ENCODE results near the gene GMPPB. TPM values are rescaled to one million over a fixed set of nuclear protein-coding genes. Genes with fewer than 3 reads are reported as not detected.

Gene GMPPB
- total and polyA plus RNA-seq, 2 of the 8 experiments (the other 6 are each of a cell fraction or from before 2014, with no cell fraction given), result 20.9 to 23.9 TPM

DNA sequence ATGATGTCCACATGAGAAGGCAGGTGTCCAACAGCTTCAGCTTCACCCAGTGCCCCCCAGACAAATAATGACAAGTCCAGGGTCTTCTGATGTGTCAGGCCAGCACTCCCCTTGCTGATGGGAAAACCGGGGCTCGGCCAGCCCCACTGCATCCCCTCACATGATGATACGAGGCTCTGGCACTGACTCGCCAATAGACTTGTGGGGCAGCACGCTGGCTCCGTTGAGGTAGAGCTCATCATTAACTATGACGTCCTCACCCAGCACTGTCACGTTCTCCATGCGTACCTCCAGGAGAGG, 2.2 kb downstream of the GMPPB start:
- CTCF ChIA-PET (ENCODE audit: partially characterized antibody), result interaction anchor here (7.8 kb wide), 1 partner anchor 19 kb away, joined by 127 read pairs; no protein-coding TSS in a partner anchor
- FAIRE-seq, result no peak
- TF ChIP-seq MAFK (IDR thresholded peaks at IDR 0.05; ENCODE audit: low read depth, low read length) (no peak), POLR2AphosphoS5 (IDR thresholded peaks at IDR 0.05; ENCODE audit: low read depth, low read length) (0 out of 2 replicates have a peak, but pooled peaks have one; percentile 7)
- H2BK5ac ChIP-seq (ENCODE audit: low read depth, low read length), result no peak overlapping the region
- no peak overlapping the region for H2AK5ac ChIP-seq (ENCODE audit: low read depth, low read length)
- H2AFZ ChIP-seq (ENCODE audit: low read length), result no peak overlapping the region
- no peak overlapping the region for H3K18ac ChIP-seq (ENCODE audit: extremely low read depth, low read length)
- no peak overlapping the region for H2BK15ac ChIP-seq (ENCODE audit: low read length)
- H4K20me1 ChIP-seq (replicated peaks in 1 of 2; ENCODE audit: control insufficient read depth in 1 of 2, insufficient read depth in 2 of 2, low read length in 2 of 2), result peaks cover 7 to 24% of the 10 kb centered on the region in 2 experiments
- no peak overlapping the region for H2BK20ac ChIP-seq (ENCODE audit: low read length)
- H3K9ac ChIP-seq (replicated peaks in 1 of 4; ENCODE audit: extremely low read depth in 1 of 4, low read depth in 3 of 4, low read length in 3 of 4), result no peak overlapping the region
- H2BK120ac ChIP-seq (replicated peaks; ENCODE audit: low read depth, low read length), result no peak overlapping the region
- 85% methylated on average over 6 of the region's 9 CpGs; no CpG with 5 or more reads in 1 of the 2 experiments for WGBS, 2 experiments (ENCODE audit: extremely low coverage in 1 of 2, insufficient coverage in 1 of 2, insufficient read length in 1 of 2, insufficient replicate concordance in 2 of 2, low coverage in 1 of 2, low lambda C conversion rate in 2 of 2, missing lambda C conversion rate in 1 of 2)
- H3K23me2 ChIP-seq (ENCODE audit: low read depth, low read length), result peaks cover 16% of the 10 kb centered on the region; the same call in 1 of the 2 replicates
- no peaks in the 10 kb centered on the region for H3K27me3 ChIP-seq (replicated peaks in 1 of 4; ENCODE audit: control insufficient read depth in 3 of 4, extremely low read depth in 1 of 4, insufficient read depth in 3 of 4, low read length in 3 of 4)
- no peak for DNase-seq (ENCODE audit: low read depth in 1 of 2, low spot score in 2 of 2)
- no peak overlapping the region for H3K56ac ChIP-seq (replicated peaks; ENCODE audit: insufficient read length, low read depth, low read length)
- no peaks in the 10 kb centered on the region for H3K9me3 ChIP-seq (ENCODE audit: insufficient read depth in 2 of 2, low read depth in 1 of 2, low read length in 1 of 2)
- no peak overlapping the region for H4K91ac ChIP-seq (replicated peaks; ENCODE audit: insufficient read length, low read length)
- no peak overlapping the region for H3K14ac ChIP-seq (ENCODE audit: insufficient read length)
- peaks cover 0 to 8% of the 10 kb centered on the region in 2 experiments; a peak in 1 of 4 replicates for H3K79me2 ChIP-seq (ENCODE audit: control insufficient read depth in 1 of 2, insufficient read depth in 2 of 2, low read length in 2 of 2)
- H3K36me3 ChIP-seq (ENCODE audit: control insufficient read depth in 2 of 4, insufficient read depth in 4 of 4, low read length in 3 of 4), result peaks cover 6 to 13% (median 8%) of the 10 kb centered on the region in 4 experiments; a peak in 6 of 8 replicates
- H2BK12ac ChIP-seq (ENCODE audit: low read depth, low read length), result no peak overlapping the region
- H4K5ac ChIP-seq (ENCODE audit: insufficient read length, low read depth, low read length), result no peak overlapping the region
- no peak overlapping the region for H3K23ac ChIP-seq (ENCODE audit: insufficient read length)
- H3K4ac ChIP-seq (replicated peaks; ENCODE audit: insufficient read length, low read depth, low read length), result no peak overlapping the region
- peaks cover 0 to 27% (median 15%) of the 10 kb centered on the region in 4 experiments; a peak in 6 of 7 replicates for H3K4me1 ChIP-seq (replicated peaks in 1 of 4; ENCODE audit: control insufficient read depth in 3 of 4, insufficient read depth in 4 of 4, low read length in 3 of 4)
- POLR2A ChIA-PET (ENCODE audit: partially characterized antibody), result interaction anchor here (1.5 to 7.3 kb wide), 3 partner anchors 10 to 136 kb away, joined by 3 to 57 read pairs (median 41); no protein-coding TSS in a partner anchor
- no peak overlapping the region; the same call in 1 of the 2 replicates for H4K8ac ChIP-seq (ENCODE audit: extremely low read depth, insufficient read depth, low read length)
- H3K27ac ChIP-seq (ENCODE audit: low read depth, low read length), result no peak overlapping the region
- no peak overlapping the region for H3K4me3 ChIP-seq (ENCODE audit: extremely low read depth in 1 of 4, insufficient read depth in 2 of 4, low read depth in 3 of 4, low read length in 4 of 4)
- peaks cover 5% of the 10 kb centered on the region; the same call in 1 of the 2 replicates for H3K79me1 ChIP-seq (ENCODE audit: low read depth, low read length)
- no peak overlapping the region for H3K4me2 ChIP-seq (ENCODE audit: insufficient read depth in 1 of 2, low read depth in 2 of 2, low read length in 2 of 2)

Data from H1 (cell line).